Testis (tissue), 3 donors: ENCODE measurements around the gene SESN3. TPM values are rescaled to one million over a fixed set of nuclear protein-coding genes. Genes with fewer than 3 reads are reported as not detected.
"Not testable (repeated sequence)": the region's sequence is repeated elsewhere in the genome, so short reads cannot be mapped to it uniquely, and the experiment has no call there.

Experiments
- DNase-seq: peaks from one replicate; pipeline ENCODE4 v3.0.0-alpha.2; 2019
- H3K27ac ChIP-seq, 2 donors: fragments of 200-600 bp; sonication (generic); one replicate each; pipeline ENCODE4 v1.5.1; 2019
- H3K27me3 ChIP-seq: fragments of 200-600 bp; sonication (generic); one replicate; pipeline ENCODE4 v1.5.1; 2019
- H3K36me3 ChIP-seq: fragments of 200-600 bp; sonication (generic); one replicate; pipeline ENCODE4 v1.5.1; 2017; ENCODE audit warnings: low read depth; ENCODE audit errors: missing control alignments
- H3K4me1 ChIP-seq: fragments of 200-600 bp; sonication (generic); one replicate; pipeline ENCODE4 v1.5.1; 2019
- H3K4me3 ChIP-seq, 2 donors: fragments of 200-600 bp; sonication (generic); one replicate each; pipeline ENCODE4 v1.5.1; 2017 to 2019
- H3K9me3 ChIP-seq: fragments of 200-600 bp; sonication (generic); one replicate; pipeline ENCODE4 v1.5.1; 2017
- POLR2A ChIP-seq: fragments of 450-650 bp; IDR thresholded peaks from one replicate; pipeline ENCODE4 v1.6.1; 2017; ENCODE audit warnings: antibody characterized with exemption, mild to moderate bottlenecking, moderate library complexity
- WGBS, 2 donors: methylation state at CpG; one replicate each; pipeline ENCODE4 v1.1.5; 2018; 5-methylcytosine and 5-hydroxymethylcytosine counted together
- intact Hi-C: fragments of 100-400 bp; cut with DNase I; formaldehyde crosslinking; loops from one replicate; pipeline ENCODE4 v1.15.1; 2023; ENCODE audit warnings: low total_unique reads
- polyA plus RNA-seq: library from polyadenylated mRNA; stranded (reverse); fragments of 350-450 nt; fragmentation: Illumina TruSeq; extraction: RNeasy Lipid Tissue Mini Kit (QIAGEN cat#74804); gene quantifications from one replicate; pipeline ENCODE4 v1.2.3, GENCODE V29; 2014; ENCODE audit warnings: low read depth, low replicate concordance; ENCODE audit not compliant: insufficient read depth
- total RNA-seq, 2 donors: library from RNA; depleted of rRNA; stranded (reverse); fragments of >200 nt; gene quantifications; one replicate each; pipeline ENCODE4 v1.2.3, GENCODE V29; 2016
- TF ChIP-seq, protein P1 (sequence below), 3 experiments: fragments of 450-650 bp in 2 of 3; fragments of 200-600 bp in 1 of 3; sonication (generic) in 1 of 3; IDR thresholded peaks; one replicate each; pipeline ENCODE4 v1.5.1; 2016 to 2019; ENCODE audit warnings: antibody characterized with exemption in 3 of 3, mild to moderate bottlenecking in 2 of 3, moderate library complexity in 1 of 3

SESN3 gene
- total and polyA plus RNA-seq, 3 donors from 2014 or later, result 27.5 to 106 (median 66.9) TPM

DNA sequence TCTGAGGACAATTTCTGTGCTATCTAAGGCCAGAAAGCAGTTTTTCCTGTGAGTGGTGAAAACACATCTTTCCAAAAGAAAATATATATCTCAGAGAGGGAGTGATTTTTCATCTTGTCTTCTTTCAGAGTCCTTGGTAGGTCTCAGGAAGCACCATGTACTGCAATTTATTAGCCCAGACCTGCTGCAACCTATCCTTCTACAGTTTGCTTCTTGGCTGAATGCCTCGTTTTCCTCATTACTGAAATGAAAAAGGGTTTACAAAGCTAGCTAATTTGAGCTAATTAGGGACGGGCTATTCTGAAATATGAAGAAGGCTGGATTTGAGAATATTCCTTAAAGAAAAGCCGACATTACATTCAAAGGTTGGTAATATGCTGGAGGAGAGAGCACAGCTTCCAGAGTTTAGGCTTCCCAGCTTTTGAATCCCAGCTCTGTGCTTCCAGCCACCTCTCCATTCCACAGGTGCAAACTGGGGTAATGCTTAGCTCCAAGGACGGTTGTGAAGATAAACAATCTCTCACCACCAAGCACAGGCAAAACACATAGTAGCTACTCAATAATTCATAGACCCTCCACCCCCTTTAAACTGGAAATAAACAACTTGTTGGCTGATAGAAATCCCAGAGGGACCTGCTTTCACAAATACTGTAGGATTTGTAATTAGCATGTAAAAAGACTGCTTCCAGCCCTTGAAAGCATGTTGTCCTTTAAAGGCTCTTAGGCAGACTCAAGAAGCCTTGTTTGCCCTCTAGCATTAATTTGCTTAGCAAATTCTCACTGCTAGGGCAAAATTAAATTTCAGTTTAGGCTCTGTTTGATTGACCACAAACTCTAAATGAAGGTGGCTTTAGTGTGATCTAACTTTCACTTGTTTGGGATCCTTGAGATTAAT lies 24.5 kb upstream of the SESN3 start:
- H3K4me3 ChIP-seq, result no peak overlapping the region
- intact Hi-C loops, result no loop called here
- H3K9me3 ChIP-seq, result no peaks in the 10 kb centered on the region
- no peak for TF ChIP-seq POLR2A
- no peaks in the 10 kb centered on the region for H3K27me3 ChIP-seq
- DNase-seq, result no peak
- H3K4me1 ChIP-seq, result peaks cover 16% of the 10 kb centered on the region
- H3K27ac ChIP-seq, result peak overlapping the region in 1 of 2 donors; percentile 46
- WGBS, 2 donors, result 45 to 55% methylated on average over 4 of the region's 4 CpGs
- no peaks in the 10 kb centered on the region for H3K36me3 ChIP-seq

DNA sequence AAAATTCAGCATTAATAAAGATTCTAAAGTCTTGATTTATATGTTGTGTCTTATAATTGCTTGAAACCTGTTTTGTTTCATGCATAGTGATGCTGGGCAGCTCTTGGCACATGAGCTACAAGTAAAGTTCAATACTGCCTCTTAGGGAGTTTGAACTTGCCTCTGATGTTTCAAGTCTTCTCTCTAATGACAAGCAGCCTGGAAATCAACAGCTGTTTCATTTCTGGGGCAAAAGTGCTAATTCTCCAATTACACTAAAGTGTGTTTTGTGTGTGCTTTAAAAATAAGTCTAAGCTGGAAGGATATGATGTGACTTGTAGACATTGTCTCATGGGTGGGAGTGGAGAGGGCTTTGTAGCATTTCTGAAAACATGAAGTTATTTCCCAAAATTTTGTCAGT lies 23.7 kb upstream of the SESN3 start:
- no peaks in the 10 kb centered on the region for H3K27me3 ChIP-seq
- no peak for DNase-seq
- H3K9me3 ChIP-seq, result no peaks in the 10 kb centered on the region
- intact Hi-C loops, result no loop called here
- TF ChIP-seq POLR2A, result no peak
- TF ChIP-seq, protein P1, sequence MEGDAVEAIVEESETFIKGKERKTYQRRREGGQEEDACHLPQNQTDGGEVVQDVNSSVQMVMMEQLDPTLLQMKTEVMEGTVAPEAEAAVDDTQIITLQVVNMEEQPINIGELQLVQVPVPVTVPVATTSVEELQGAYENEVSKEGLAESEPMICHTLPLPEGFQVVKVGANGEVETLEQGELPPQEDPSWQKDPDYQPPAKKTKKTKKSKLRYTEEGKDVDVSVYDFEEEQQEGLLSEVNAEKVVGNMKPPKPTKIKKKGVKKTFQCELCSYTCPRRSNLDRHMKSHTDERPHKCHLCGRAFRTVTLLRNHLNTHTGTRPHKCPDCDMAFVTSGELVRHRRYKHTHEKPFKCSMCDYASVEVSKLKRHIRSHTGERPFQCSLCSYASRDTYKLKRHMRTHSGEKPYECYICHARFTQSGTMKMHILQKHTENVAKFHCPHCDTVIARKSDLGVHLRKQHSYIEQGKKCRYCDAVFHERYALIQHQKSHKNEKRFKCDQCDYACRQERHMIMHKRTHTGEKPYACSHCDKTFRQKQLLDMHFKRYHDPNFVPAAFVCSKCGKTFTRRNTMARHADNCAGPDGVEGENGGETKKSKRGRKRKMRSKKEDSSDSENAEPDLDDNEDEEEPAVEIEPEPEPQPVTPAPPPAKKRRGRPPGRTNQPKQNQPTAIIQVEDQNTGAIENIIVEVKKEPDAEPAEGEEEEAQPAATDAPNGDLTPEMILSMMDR (IDR thresholded peaks at IDR 0.05), result no peak
- no peaks in the 10 kb centered on the region for H3K36me3 ChIP-seq
- H3K4me1 ChIP-seq, result peaks cover 16% of the 10 kb centered on the region
- no peak overlapping the region for H3K4me3 ChIP-seq
- H3K27ac ChIP-seq, result peak overlapping the region in 1 of 2 donors; percentile 64

DNA sequence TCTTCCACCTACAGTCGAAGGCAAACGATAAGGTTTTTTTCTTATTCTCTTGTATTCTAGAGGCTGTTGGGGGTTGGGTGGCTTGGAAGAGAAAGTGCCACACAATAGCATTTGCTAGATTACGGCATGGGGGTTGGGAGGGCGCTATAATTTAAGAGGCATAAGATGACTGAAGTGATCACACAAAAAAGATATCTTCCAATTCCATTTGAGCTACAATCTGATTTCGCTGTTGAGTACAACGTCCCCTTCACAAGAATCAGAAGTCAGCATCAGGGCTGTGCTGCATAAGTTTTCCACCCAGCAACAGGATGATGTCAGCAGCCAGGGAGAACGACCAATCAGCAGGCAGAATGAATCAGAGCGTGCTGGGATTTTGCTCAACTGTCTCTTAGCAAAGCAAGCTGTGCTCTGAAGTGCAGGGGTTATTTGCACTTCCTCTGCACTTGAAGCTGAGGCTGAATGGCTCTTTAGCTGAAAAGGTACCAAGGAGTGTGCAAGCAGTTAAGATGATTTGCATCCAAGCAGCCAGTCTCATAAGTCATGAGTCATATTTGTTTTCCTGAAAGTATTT lies 23.2 kb upstream of the SESN3 start:
- peak overlapping the region in 1 of 2 donors; percentile 64 for H3K27ac ChIP-seq
- intact Hi-C loops, result no loop called here
- H3K9me3 ChIP-seq, result no peaks in the 10 kb centered on the region
- H3K4me1 ChIP-seq, result peaks cover 16% of the 10 kb centered on the region
- H3K36me3 ChIP-seq, result no peaks in the 10 kb centered on the region
- H3K27me3 ChIP-seq, result no peaks in the 10 kb centered on the region
- peak overlapping the region in 1 of 2 donors; percentile 3 for H3K4me3 ChIP-seq
- no peak for TF ChIP-seq POLR2A
- DNase-seq, result peak; percentile 91
- WGBS, 2 donors, result 5 to 6% methylated on average over 8 of the region's 8 CpGs

DNA sequence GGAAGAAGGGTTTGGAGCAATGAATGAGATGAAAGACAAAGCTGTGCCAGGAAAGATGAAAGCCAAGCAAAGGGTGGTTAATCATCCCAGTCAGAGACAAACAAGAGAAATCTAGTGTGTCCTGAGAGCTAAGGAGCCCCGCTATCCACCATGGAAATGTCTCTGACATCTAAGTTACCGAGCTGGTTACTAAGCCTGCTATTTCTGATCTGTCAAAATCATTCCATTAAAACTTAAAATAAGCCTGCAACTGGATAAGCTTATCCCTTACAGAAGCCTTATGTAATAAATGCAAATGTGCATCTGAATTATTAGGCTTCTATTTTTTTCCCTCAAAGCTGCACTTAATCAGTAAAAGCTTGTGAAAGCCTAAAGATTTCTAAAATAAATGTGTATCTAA lies 22.1 kb upstream of the SESN3 start:
- TF ChIP-seq POLR2A, result no peak
- TF ChIP-seq, protein P1 (IDR thresholded peaks at IDR 0.05), result no peak
- DNase-seq, result no peak
- H3K27me3 ChIP-seq, result no peaks in the 10 kb centered on the region
- no peak overlapping the region for H3K4me3 ChIP-seq
- H3K9me3 ChIP-seq, result no peaks in the 10 kb centered on the region
- H3K36me3 ChIP-seq, result no peaks in the 10 kb centered on the region
- H3K27ac ChIP-seq, result no peak overlapping the region
- intact Hi-C loops, result no loop called here
- H3K4me1 ChIP-seq, result peaks cover 16% of the 10 kb centered on the region
- WGBS, 2 donors, result 76 to 88% methylated on average over 2 of the region's 2 CpGs

DNA sequence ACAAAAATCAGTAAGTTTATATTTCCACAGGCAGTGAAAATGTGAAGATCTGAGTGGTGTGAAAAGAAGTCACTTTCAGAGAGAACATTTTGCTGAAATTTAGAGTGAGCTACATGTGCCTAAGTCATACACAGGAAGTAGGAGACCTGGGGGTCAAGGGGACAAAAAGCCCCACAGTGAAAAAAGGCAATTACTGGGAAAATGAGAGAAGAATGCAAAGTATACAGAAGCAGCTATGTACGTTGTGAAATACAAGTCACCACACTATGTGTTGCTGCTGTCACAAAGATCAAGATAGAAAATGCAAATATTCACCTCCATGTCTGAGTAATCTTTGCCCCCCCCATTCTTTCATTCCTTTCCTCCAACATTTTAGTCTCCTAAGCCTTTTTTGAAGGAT lies 21.6 kb upstream of the SESN3 start:
- no peak for DNase-seq
- peaks cover 16% of the 10 kb centered on the region for H3K4me1 ChIP-seq
- H3K9me3 ChIP-seq, result no peaks in the 10 kb centered on the region
- no peak overlapping the region for H3K27ac ChIP-seq
- H3K36me3 ChIP-seq, result no peaks in the 10 kb centered on the region
- H3K27me3 ChIP-seq, result no peaks in the 10 kb centered on the region
- intact Hi-C loops, result no loop called here
- no peak overlapping the region for H3K4me3 ChIP-seq
- WGBS, 2 donors, result 53 to 71% methylated on average over 1 of the region's 1 CpG
- TF ChIP-seq POLR2A, result no peak
- TF ChIP-seq, protein P1 (IDR thresholded peaks at IDR 0.05), result no peak

DNA sequence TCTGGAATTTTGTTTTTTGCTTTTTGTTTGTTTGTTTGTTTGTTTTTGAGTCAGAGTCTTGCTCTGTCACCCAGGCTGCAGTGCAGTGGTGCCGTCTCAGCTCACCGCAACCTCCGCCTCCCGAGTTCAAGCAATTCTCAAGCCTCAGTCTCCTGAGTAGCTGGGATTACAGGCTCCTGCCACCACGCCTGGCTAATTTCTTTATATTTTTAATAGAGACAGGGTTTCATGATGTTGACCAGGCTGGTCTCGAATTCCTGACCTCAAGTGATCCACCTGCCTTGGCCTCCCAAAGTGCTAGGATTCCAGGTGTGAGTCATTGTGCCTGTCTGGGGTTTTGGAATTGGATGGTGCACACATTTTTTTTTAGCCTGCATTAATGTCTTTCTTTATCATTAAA lies 20.9 kb upstream of the SESN3 start:
- H3K27ac ChIP-seq, DNase-seq, H3K36me3 ChIP-seq, H3K4me3 ChIP-seq, H3K9me3 ChIP-seq, intact Hi-C loops, H3K27me3 ChIP-seq: not testable (repeated sequence)
- 91 to 93% methylated on average over 6 of the region's 6 CpGs for WGBS, 2 donors
- H3K4me1 ChIP-seq, result peaks cover 16% of the 10 kb centered on the region
